ENCODE measurements around the gene GAPDH. TPM values are rescaled to one million over a fixed set of nuclear protein-coding genes. Genes with fewer than 3 reads are reported as not detected.
"Not testable (repeated sequence)": the region's sequence is repeated elsewhere in the genome, so short reads cannot be mapped to it uniquely, and the experiment has no call there.

Gene GAPDH
- 5,048 and 6,753 TPM in 2 replicates for total RNA-seq

DNA sequence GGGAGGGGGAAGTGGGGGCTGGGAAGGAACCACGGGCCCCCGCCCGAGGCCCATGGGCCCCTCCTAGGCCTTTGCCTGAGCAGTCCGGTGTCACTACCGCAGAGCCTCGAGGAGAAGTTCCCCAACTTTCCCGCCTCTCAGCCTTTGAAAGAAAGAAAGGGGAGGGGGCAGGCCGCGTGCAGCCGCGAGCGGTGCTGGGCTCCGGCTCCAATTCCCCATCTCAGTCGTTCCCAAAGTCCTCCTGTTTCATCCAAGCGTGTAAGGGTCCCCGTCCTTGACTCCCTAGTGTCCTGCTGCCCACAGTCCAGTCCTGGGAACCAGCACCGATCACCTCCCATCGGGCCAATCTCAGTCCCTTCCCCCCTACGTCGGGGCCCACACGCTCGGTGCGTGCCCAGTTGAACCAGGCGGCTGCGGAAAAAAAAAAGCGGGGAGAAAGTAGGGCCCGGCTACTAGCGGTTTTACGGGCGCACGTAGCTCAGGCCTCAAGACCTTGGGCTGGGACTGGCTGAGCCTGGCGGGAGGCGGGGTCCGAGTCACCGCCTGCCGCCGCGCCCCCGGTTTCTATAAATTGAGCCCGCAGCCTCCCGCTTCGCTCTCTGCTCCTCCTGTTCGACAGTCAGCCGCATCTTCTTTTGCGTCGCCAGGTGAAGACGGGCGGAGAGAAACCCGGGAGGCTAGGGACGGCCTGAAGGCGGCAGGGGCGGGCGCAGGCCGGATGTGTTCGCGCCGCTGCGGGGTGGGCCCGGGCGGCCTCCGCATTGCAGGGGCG is at the start of gene GAPDH:
GAPDH (plus strand) TSS at position 595 of the 772 bp plus-strand sequence. CDS start 316 bp downstream, outside the sequence.
- DNase-seq (ENCODE audit: low read depth) = peak; percentile 89
- TF ChIP-seq, protein P1, sequence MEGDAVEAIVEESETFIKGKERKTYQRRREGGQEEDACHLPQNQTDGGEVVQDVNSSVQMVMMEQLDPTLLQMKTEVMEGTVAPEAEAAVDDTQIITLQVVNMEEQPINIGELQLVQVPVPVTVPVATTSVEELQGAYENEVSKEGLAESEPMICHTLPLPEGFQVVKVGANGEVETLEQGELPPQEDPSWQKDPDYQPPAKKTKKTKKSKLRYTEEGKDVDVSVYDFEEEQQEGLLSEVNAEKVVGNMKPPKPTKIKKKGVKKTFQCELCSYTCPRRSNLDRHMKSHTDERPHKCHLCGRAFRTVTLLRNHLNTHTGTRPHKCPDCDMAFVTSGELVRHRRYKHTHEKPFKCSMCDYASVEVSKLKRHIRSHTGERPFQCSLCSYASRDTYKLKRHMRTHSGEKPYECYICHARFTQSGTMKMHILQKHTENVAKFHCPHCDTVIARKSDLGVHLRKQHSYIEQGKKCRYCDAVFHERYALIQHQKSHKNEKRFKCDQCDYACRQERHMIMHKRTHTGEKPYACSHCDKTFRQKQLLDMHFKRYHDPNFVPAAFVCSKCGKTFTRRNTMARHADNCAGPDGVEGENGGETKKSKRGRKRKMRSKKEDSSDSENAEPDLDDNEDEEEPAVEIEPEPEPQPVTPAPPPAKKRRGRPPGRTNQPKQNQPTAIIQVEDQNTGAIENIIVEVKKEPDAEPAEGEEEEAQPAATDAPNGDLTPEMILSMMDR (IDR thresholded peaks at IDR 0.05; ENCODE audit: insufficient read depth, low read length, severe bottlenecking) = no peak
- H3K4me3 ChIP-seq (ENCODE audit: low read depth, low read length) = peak within 1 kb of the TSS; percentile 94
- no peaks in the 10 kb centered on the region for H3K27me3 ChIP-seq (ENCODE audit: control insufficient read depth, insufficient read depth, low read length)
- no peak for FAIRE-seq
- peaks cover 40% of the 10 kb centered on the region for H3K36me3 ChIP-seq (ENCODE audit: control insufficient read depth, insufficient read depth, low read length)

DNA sequence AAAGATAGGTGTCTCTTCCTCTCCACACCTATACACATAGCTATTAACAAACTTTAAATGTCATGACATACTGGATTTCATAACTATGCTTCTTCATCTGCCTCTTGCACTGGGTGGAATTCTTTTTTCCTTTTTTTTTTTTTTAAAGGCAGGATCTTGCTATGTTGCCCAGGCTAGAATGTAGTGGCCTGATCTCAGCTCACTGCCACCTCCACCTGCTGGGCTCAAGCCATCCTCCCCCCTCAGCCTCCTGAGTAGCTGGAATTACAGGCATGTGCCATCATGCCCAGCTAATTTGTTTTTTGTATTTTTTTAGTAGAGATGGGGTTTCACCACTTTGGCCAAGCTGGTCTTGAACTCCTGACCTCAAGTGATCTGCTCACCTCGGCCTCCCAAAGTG is 46.1 kb upstream of the GAPDH start:
- no peak for DNase-seq (ENCODE audit: low read depth)
- Histone ChIP-seq H3K27me3 (ENCODE audit: control insufficient read depth, insufficient read depth, low read length) (no peaks in the 10 kb centered on the region), H3K4me3 (ENCODE audit: low read depth, low read length) (no peak overlapping the region), H3K36me3 (ENCODE audit: control insufficient read depth, insufficient read depth, low read length) (peaks cover 3% of the 10 kb centered on the region)
- TF ChIP-seq, protein P1 (IDR thresholded peaks at IDR 0.05; ENCODE audit: insufficient read depth, low read length, severe bottlenecking) = no peak
- FAIRE-seq = no peak

DNA sequence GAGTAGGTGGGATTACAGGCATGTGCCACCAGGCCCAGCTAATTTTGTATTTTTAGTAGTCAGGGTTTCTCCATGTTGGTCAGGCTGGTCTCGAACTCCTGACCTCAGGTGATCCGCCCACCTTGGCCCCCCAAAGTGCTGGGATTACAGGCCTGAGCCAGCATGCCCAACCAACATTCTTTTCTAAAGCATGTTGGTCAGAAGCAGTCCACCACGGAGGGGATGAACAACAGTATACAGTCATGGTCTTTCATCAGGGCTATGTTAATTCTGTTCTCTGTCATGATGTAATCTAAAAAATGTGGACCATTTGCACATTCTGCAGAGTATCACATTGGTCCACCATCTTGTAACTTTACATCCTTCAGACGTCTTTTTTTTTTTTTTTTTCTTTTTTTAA is 44.9 kb upstream of the GAPDH start:
- FAIRE-seq = no peak
- no peak overlapping the region for H3K4me3 ChIP-seq (ENCODE audit: low read depth, low read length)
- H3K36me3 ChIP-seq (ENCODE audit: control insufficient read depth, insufficient read depth, low read length) = peaks cover 3% of the 10 kb centered on the region
- H3K27me3 ChIP-seq (ENCODE audit: control insufficient read depth, insufficient read depth, low read length) = no peaks in the 10 kb centered on the region
- DNase-seq (ENCODE audit: low read depth) = no peak
- TF ChIP-seq, protein P1 (IDR thresholded peaks at IDR 0.05; ENCODE audit: insufficient read depth, low read length, severe bottlenecking) = no peak

DNA sequence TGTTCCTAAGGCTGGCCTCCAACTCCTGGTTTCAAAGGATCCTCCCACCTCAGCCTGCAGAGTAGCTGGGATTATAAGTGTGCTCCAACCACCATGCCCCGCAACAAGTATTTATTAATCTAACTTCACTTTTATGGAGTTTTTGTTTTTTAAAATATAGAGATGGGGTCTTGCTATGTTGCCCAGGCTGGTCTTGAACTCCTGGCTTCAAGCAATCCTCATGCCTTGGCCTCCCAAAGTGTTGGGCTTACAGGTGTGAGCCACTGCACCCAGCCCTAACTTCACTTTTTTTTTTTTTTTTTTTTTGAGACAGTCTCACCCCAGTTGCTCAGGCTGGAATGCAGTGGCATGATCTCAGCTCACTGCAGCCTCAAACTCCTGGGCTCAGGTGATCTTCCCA is 43.6 kb upstream of the GAPDH start:
- FAIRE-seq; H3K36me3 ChIP-seq (ENCODE audit: control insufficient read depth, insufficient read depth, low read length); H3K27me3 ChIP-seq (ENCODE audit: control insufficient read depth, insufficient read depth, low read length); DNase-seq (ENCODE audit: low read depth); H3K4me3 ChIP-seq (ENCODE audit: low read depth, low read length): not testable (repeated sequence)

DNA sequence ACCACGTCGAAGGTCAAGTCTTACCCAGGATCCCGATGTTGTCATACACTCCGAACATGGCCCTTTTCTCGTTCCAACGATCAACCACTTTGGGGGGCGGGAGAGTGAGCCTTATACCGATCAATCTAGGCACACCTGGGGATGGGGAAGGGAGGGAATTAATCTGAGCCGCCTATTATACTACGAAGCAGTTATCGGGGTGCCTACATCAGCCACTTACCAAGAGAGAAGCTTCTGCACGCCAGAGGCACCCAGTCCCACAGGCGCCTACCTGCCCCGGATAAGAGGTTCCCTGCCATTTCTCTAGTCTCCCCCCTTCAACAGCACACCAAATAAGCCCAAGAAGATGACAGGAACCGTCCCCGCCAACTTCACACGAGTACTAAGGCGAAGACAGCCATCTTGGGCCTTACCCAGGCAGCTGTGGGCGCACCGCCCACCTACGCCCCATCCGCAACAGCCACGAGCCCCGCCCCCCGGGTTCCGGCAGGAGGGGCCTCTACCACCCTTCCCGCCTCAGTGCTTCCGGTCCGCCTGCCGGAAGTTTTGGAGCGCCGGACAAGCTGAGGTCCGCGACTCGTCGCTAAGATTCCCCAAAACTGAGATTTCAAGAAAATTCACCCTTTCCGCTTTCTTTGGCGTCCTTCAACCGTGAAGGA is 41.4 kb upstream of the GAPDH start, which contains the start of gene MRPL51:
MRPL51 (minus strand) TSS at position 425 of the 659 bp plus-strand sequence; CDS start at position 299, 126 bp downstream.
- peaks cover 3% of the 10 kb centered on the region for H3K36me3 ChIP-seq (ENCODE audit: control insufficient read depth, insufficient read depth, low read length)
- H3K4me3 ChIP-seq (ENCODE audit: low read depth, low read length) = peak within 1 kb of the TSS; percentile 59
- DNase-seq (ENCODE audit: low read depth) (peak; percentile 83), FAIRE-seq (no peak)
- TF ChIP-seq, protein P1 (IDR thresholded peaks at IDR 0.05; ENCODE audit: insufficient read depth, low read length, severe bottlenecking) = no peak
- H3K27me3 ChIP-seq (ENCODE audit: control insufficient read depth, insufficient read depth, low read length) = no peaks in the 10 kb centered on the region

DNA sequence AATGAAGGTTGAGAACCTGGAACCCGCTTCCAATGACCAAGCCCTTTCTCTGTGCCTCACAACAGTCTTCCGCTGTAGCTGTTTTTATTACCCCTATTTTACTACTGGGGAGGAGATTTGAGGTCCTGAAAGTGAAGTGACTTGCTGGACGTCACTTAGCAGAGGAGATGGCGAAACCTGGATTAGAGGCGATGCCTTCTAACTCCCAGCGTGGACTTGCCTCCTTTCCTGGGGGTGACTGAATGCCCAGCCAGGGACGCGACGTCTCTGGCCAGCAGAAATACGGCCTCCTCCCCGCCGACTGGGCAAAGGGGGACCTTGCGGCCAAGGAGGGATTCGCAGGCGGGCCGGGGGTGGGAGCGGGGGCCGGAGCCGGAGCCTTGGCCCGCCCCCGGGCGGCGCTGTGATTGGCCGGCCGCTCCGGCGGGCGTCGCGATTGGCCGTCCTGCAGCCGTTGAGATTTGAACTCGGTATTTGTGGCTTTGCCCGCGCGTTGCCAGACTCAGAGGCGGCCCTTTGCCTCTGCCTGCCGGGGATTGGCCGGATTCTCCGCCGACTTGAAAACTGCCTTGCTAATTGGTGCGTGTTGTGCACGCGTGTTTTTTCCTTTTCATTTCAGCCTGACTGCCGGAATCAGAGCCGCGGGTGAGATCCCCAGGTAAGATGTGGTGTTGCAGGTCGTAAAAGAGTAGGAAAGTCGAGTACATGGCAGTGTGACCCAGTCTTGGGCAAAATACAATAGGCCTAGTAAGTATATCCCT is 40.6 kb upstream of the GAPDH start, which contains the start of gene NCAPD2:
NCAPD2 (plus strand) TSS at position 606 of the 761 bp plus-strand sequence. CDS start 997 bp downstream, outside the sequence.
- FAIRE-seq = no peak
- Histone ChIP-seq H3K4me3 (ENCODE audit: low read depth, low read length) (peak within 1 kb of the TSS; percentile 59), H3K27me3 (ENCODE audit: control insufficient read depth, insufficient read depth, low read length) (no peaks in the 10 kb centered on the region), H3K36me3 (ENCODE audit: control insufficient read depth, insufficient read depth, low read length) (peaks cover 3% of the 10 kb centered on the region)
- TF ChIP-seq, protein P1 (IDR thresholded peaks at IDR 0.05; ENCODE audit: insufficient read depth, low read length, severe bottlenecking) = peak; percentile 13
- peak; percentile 88 for DNase-seq (ENCODE audit: low read depth)
